HepG2 (cell line): Measurements from ENCODE around the gene CDHR5. TPM values are rescaled to one million over a fixed set of nuclear protein-coding genes. Genes with fewer than 3 reads are reported as not detected.
A peak's percentile ranks its signal among the peaks of the same experiment; 100 is the strongest.

Source experiments
- ATAC-seq: fragments of 200-7000 bp; cut with Tn5 transposase; 3 replicates; pipeline ENCODE4 v1.9.1; 2020; ENCODE audit warnings: mild to moderate bottlenecking, moderate library complexity
- BruUV-seq: library from RNA; stranded (reverse); fragments of 400-500 nt; replicated peaks from 2 replicates; lab custom pipeline; 2021; lab: Mats Ljungman, UMichigan
- CTCF ChIA-PET: fragments of 300-600 bp; formaldehyde crosslinking; extraction: SDS; loops from one replicate; lab custom pipeline; 2021; ENCODE audit warnings: low total read pairs, inconsistent platforms, low intra/inter-chr PET ratio; lab: Yijun Ruan, JAX
- POLR2A ChIA-PET: fragments of 350-600 bp; sonication (Branson Sonifier 250); formaldehyde crosslinking; loops from one replicate; lab custom pipeline; 2020; ENCODE audit warnings: antibody characterized with exemption, inconsistent platforms; lab: Yijun Ruan, JAX
- DNase-seq: peaks from one replicate; pipeline ENCODE4 v3.0.0-alpha.2; 2015; ENCODE audit warnings: low spot score
- FAIRE-seq: peaks from 3 replicates; lab custom pipeline; 2011; peaks lifted over from hg19 to GRCh38; lab: Jason Lieb, UNC
- H2AFZ ChIP-seq: one replicate; pipeline ENCODE4 v1.6.1; 2011; ENCODE audit warnings: low read length, inconsistent platforms
- H3K27ac ChIP-seq: fragments of 300-600 bp; 3 replicates; pipeline ENCODE4 v1.8.0; 2011; ENCODE audit warnings: mixed run types, mild to moderate bottlenecking, mixed read lengths, low read length, inconsistent platforms; ENCODE audit not compliant: insufficient read depth; ENCODE audit errors: extremely low read length
- H3K27me3 ChIP-seq, 2 experiments: fragments of 200-600 bp in 1 of 2; 2 replicates in 1 of 2; 3 replicates in 1 of 2; pipeline versions ENCODE4 v1.6.0 to v1.8.0; 2011; ENCODE audit warnings: low read length in 2 of 2, mild to moderate bottlenecking in 2 of 2, moderate library complexity in 2 of 2, inconsistent platforms in 1 of 2; ENCODE audit not compliant: insufficient read depth in 2 of 2, control insufficient read depth in 1 of 2
- H3K36me3 ChIP-seq, 2 experiments: fragments of 200-600 bp in 1 of 2; replicated peaks in 1 of 2; 2 replicates in 1 of 2; 3 replicates in 1 of 2; pipeline versions ENCODE4 v1.5.1 to v1.8.0; 2011; ENCODE audit warnings: low read length in 2 of 2, inconsistent platforms in 1 of 2; ENCODE audit not compliant: insufficient read depth in 2 of 2, control insufficient read depth in 1 of 2
- H3K4me1 ChIP-seq: 2 replicates; pipeline ENCODE4 v1.5.1; 2012; ENCODE audit warnings: low read length, inconsistent platforms; ENCODE audit not compliant: insufficient read depth
- H3K4me2 ChIP-seq: 2 replicates; pipeline ENCODE4 v1.6.0; 2011; ENCODE audit warnings: low read depth, low read length, inconsistent platforms
- H3K4me3 ChIP-seq, 3 experiments: fragments of 200-600 bp in 1 of 3; sonication (generic), shearing (Covaris generic) in 1 of 3; replicated peaks in 1 of 3; 2 replicates each; pipeline ENCODE4 v1.5.1; 2011 to 2016; ENCODE audit warnings: low read length in 3 of 3, inconsistent platforms in 2 of 3, low read depth in 2 of 3, mild to moderate bottlenecking in 2 of 3, control low read depth in 1 of 3, mixed read lengths in 1 of 3; ENCODE audit not compliant: insufficient read depth in 1 of 3
- H3K79me2 ChIP-seq: one replicate; pipeline ENCODE4 v1.6.1; 2011; ENCODE audit warnings: low read length, inconsistent platforms; ENCODE audit not compliant: insufficient read depth
- H3K9ac ChIP-seq: 2 replicates; pipeline ENCODE4 v1.6.0; 2011; ENCODE audit warnings: mild to moderate bottlenecking, low read depth, low read length, inconsistent platforms; ENCODE audit not compliant: insufficient read depth
- H3K9me3 ChIP-seq: 2 replicates; pipeline ENCODE4 v1.5.1; 2012; ENCODE audit warnings: mild to moderate bottlenecking, low read length
- H4K20me1 ChIP-seq: 2 replicates; pipeline ENCODE4 v1.6.0; 2011; ENCODE audit warnings: inconsistent platforms, mild to moderate bottlenecking, low read length, moderate library complexity; ENCODE audit not compliant: insufficient read depth
- CEBPG ChIP-seq: IDR thresholded peaks from 2 replicates; pipeline ENCODE4 v1.6.1; 2016
- E2F5 ChIP-seq: sonication (generic); formaldehyde crosslinking; conservative IDR thresholded peaks from 2 replicates; pipeline ENCODE4 v1.4.0; 2020; ENCODE audit warnings: missing genetic modification reagents
- EZH2 ChIP-seq: conservative IDR thresholded peaks from 2 replicates; pipeline ENCODE4 v1.6.1; 2012; ENCODE audit warnings: mild to moderate bottlenecking, low read depth, low read length, moderate library complexity
- HHEX ChIP-seq: IDR thresholded peaks from 2 replicates; pipeline ENCODE4 v1.6.1; 2016; ENCODE audit warnings: control low read depth
- HNRNPL ChIP-seq: fragments of 200-400 bp; formaldehyde crosslinking; IDR thresholded peaks from 2 replicates; pipeline ENCODE4 v1.6.1; 2017; ENCODE audit warnings: mild to moderate bottlenecking, low read depth, low read length
- PATZ1 ChIP-seq: sonication (generic); formaldehyde crosslinking; IDR thresholded peaks from 2 replicates; pipeline ENCODE4 v1.4.0; 2020; ENCODE audit warnings: missing genetic modification reagents
- POGZ ChIP-seq: sonication (generic); formaldehyde crosslinking; IDR thresholded peaks from 2 replicates; pipeline ENCODE4 v1.4.0; 2020; ENCODE audit warnings: mild to moderate bottlenecking, missing genetic modification reagents
- RAD51 ChIP-seq: fragments of 450-650 bp; IDR thresholded peaks from 2 replicates; pipeline ENCODE4 v1.6.1; 2016; ENCODE audit warnings: borderline replicate concordance
- SOX5 ChIP-seq: IDR thresholded peaks from 2 replicates; pipeline ENCODE4 v1.6.1; 2016; ENCODE audit warnings: borderline replicate concordance
- TAF15 ChIP-seq: fragments of 200-400 bp; formaldehyde crosslinking; IDR thresholded peaks from one replicate; pipeline ENCODE4 v1.6.1; 2018; ENCODE audit warnings: mild to moderate bottlenecking, low read depth, low read length; ENCODE audit not compliant: poor library complexity, severe bottlenecking
- TOE1 ChIP-seq: sonication (generic); formaldehyde crosslinking; IDR thresholded peaks from 2 replicates; pipeline ENCODE4 v1.4.0; 2020; ENCODE audit warnings: mild to moderate bottlenecking, missing genetic modification reagents
- ZNF510 ChIP-seq: sonication (generic); formaldehyde crosslinking; IDR thresholded peaks from 2 replicates; pipeline ENCODE4 v1.4.0; 2020; ENCODE audit warnings: low read depth, mild to moderate bottlenecking, missing genetic modification reagents
- ZNF550 ChIP-seq: sonication (generic); formaldehyde crosslinking; IDR thresholded peaks from 2 replicates; pipeline ENCODE4 v1.4.0; 2020; ENCODE audit warnings: mild to moderate bottlenecking, missing genetic modification reagents, borderline replicate concordance
- ZNF687 ChIP-seq: sonication (generic); formaldehyde crosslinking; IDR thresholded peaks from 2 replicates; pipeline ENCODE4 v1.5.1; 2020; ENCODE audit warnings: mild to moderate bottlenecking, missing genetic modification reagents, moderate library complexity
- ZNF770 ChIP-seq: sonication (generic); formaldehyde crosslinking; IDR thresholded peaks from 2 replicates; pipeline ENCODE4 v1.5.0; 2020; ENCODE audit warnings: mild to moderate bottlenecking, missing genetic modification reagents
- ZSCAN9 ChIP-seq: IDR thresholded peaks from 2 replicates; pipeline ENCODE4 v1.6.1; 2016; ENCODE audit warnings: borderline replicate concordance
- WGBS: methylation state at CpG from one replicate; pipeline ENCODE4 v1.1.6; 2017; ENCODE audit warnings: low lambda C conversion rate; 5-methylcytosine and 5-hydroxymethylcytosine counted together
- in situ Hi-C: cut with HindIII; loops from 2 replicates; pipeline ENCODE4 v1.10.0; 2017; ENCODE audit warnings: low pct_unique_long_range_greater_than_20kb; ENCODE audit not compliant: extremely low pct_ligation_motif_present
- intact Hi-C: fragments of 100-400 bp; cut with micrococcal nuclease; formaldehyde crosslinking; loops from one replicate; pipeline ENCODE4 v1.10.0; 2022; ENCODE audit not compliant: unreplicated experiment
- polyA plus RNA-seq, 8 experiments: library from polyadenylated mRNA; depleted of rRNA in 3 of 8; stranded (reverse) in 7 of 8; unstranded in 1 of 8; fragments of >200 nt; fragmentation: Illumina TruSeq in 4 of 8; extraction: Trizol in 4 of 8; gene quantifications; 2 replicates each; pipeline versions ENCODE4 v1.2.1 to v1.2.3, GENCODE V29; 2011 to 2016; ENCODE audit warnings: low read depth in 4 of 8, missing spikeins in 1 of 8, mixed read lengths in 1 of 8; ENCODE audit not compliant: insufficient read depth in 1 of 8
- total RNA-seq, 5 experiments: library from RNA; depleted of rRNA; stranded (reverse); fragments of >200 nt; fragmentation: Illumina TruSeq; extraction: Trizol; gene quantifications; 2 replicates each; pipeline ENCODE4 v1.2.3, GENCODE V29; 2016; ENCODE audit warnings: low read depth in 1 of 5

The CDHR5 gene
- total and polyA plus RNA-seq, 2 of the 13 experiments (the other 11 are each of a cell fraction or from before 2014, with no cell fraction given): 0.46 to 0.71 TPM

GRCh38 chr11:569158-569885 is 55.4 kb downstream of the CDHR5 start:
- CTCF ChIA-PET: no interaction called here
- Histone ChIP-seq H3K4me1 (peaks cover 70% of the 10 kb centered on the region), H3K9ac (peak overlapping the region; percentile 86), H3K79me2 (peaks cover 16% of the 10 kb centered on the region), H3K4me2 (peak overlapping the region; percentile 94), H3K27ac (peak overlapping the region; percentile 78), H2AFZ (no peak overlapping the region), H3K4me3 (peak overlapping the region; percentile 68 to 96 (median 78)), H3K9me3 (no peaks in the 10 kb centered on the region), H3K27me3 (no peaks in the 10 kb centered on the region; a peak in 2 of 5 replicates), H4K20me1 (peaks cover 21% of the 10 kb centered on the region; the same call in 1 of the 2 replicates), H3K36me3 (no peaks in the 10 kb centered on the region; a peak in 1 of 5 replicates)
- TSS peak; percentile 80 for BruUV-seq
- ATAC-seq: peak; percentile 15
- in situ Hi-C loops (no loop called here), intact Hi-C loops (no loop called here)
- POLR2A ChIA-PET: interaction anchor here (0.6 to 2.9 kb wide), 9 partner anchors 8 to 250 kb away, joined by 3 to 18 read pairs (median 3); partner anchors contain the start of genes HRAS, LMNTD2 and RNH1
- WGBS: 3% methylated on average over 6 of the region's 36 CpGs
- FAIRE-seq: no peak
- DNase-seq: no peak
- TF ChIP-seq PATZ1 (peak; percentile 71), ZNF687 (CRISPR knock-in tag) (peak; percentile 88), ZNF510 (CRISPR knock-in tag) (no peak), CEBPG (CRISPR knock-in tag) (no peak), HNRNPL (no peak), E2F5 (CRISPR knock-in tag) (no peak), POGZ (CRISPR knock-in tag) (no peak), ZNF550 (CRISPR knock-in tag) (no peak), RAD51 (no peak), TOE1 (CRISPR knock-in tag) (no peak), ZSCAN9 (CRISPR knock-in tag) (no peak), EZH2 (no peak), ZNF770 (peak; percentile 90), SOX5 (no peak), TAF15 (no peak), HHEX (CRISPR knock-in tag) (no peak)
